ENCODE results near the gene CORO7.

The CORO7 gene

GRCh38 chr16:4325253-4325758 lies 91.1 kb downstream of the CORO7 start:
- ATAC-seq: peak; percentile 51
- H3K4me1 Mint-ChIP-seq: peaks cover 26% of the 10 kb centered on the region
- no peak overlapping the region for H3K27ac Mint-ChIP-seq
- no peak overlapping the region for H3K4me3 Mint-ChIP-seq
- H3K36me3 Mint-ChIP-seq: no peaks in the 10 kb centered on the region
- H3K9me3 Mint-ChIP-seq: no peaks in the 10 kb centered on the region
- peaks cover 20% of the 10 kb centered on the region for H3K27me3 Mint-ChIP-seq

GRCh38 chr16:4324492-4325252 lies 91.7 kb downstream of the CORO7 start:
- no peak overlapping the region for H3K4me3 Mint-ChIP-seq
- peaks cover 25% of the 10 kb centered on the region for H3K4me1 Mint-ChIP-seq
- no peaks in the 10 kb centered on the region for H3K36me3 Mint-ChIP-seq
- peaks cover 21% of the 10 kb centered on the region for H3K27me3 Mint-ChIP-seq
- no peak overlapping the region for H3K27ac Mint-ChIP-seq
- no peak for ATAC-seq
- no peaks in the 10 kb centered on the region for H3K9me3 Mint-ChIP-seq

- H3K27me3 Mint-ChIP-seq: peaks cover 21% of the 10 kb centered on the region
- no peak for ATAC-seq
Measured at GRCh38 chr16:4323845-4324488, 92.4 kb downstream of the CORO7 start.

GRCh38 chr16:4323071-4323844 lies 93.1 kb downstream of the CORO7 start:
- no peaks in the 10 kb centered on the region for H3K9me3 Mint-ChIP-seq
- peaks cover 20% of the 10 kb centered on the region for H3K27me3 Mint-ChIP-seq
- H3K4me3 Mint-ChIP-seq: no peak overlapping the region
- no peak for ATAC-seq
- H3K27ac Mint-ChIP-seq: no peak overlapping the region
- H3K4me1 Mint-ChIP-seq: peaks cover 29% of the 10 kb centered on the region
- no peaks in the 10 kb centered on the region for H3K36me3 Mint-ChIP-seq

More at GRCh38 chr16:4323845-4324488, 92.4 kb downstream of the CORO7 start:
- Mint-ChIP-seq H3K9me3 (no peaks in the 10 kb centered on the region), H3K36me3 (no peaks in the 10 kb centered on the region), H3K4me1 (peaks cover 29% of the 10 kb centered on the region), H3K27ac (no peak overlapping the region), H3K4me3 (no peak overlapping the region)

GRCh38 chr16:4322121-4323052 lies 94.0 kb downstream of the CORO7 start:
- Mint-ChIP-seq H3K4me1 (peaks cover 32% of the 10 kb centered on the region), H3K27ac (no peak overlapping the region), H3K4me3 (no peak overlapping the region), H3K36me3 (no peaks in the 10 kb centered on the region), H3K27me3 (peaks cover 25% of the 10 kb centered on the region), H3K9me3 (no peaks in the 10 kb centered on the region)
- no peak for ATAC-seq

- H3K4me3 Mint-ChIP-seq: no peak overlapping the region
- no peaks in the 10 kb centered on the region for H3K9me3 Mint-ChIP-seq
- peaks cover 34% of the 10 kb centered on the region for H3K4me1 Mint-ChIP-seq
- ATAC-seq: no peak
- peaks cover 25% of the 10 kb centered on the region for H3K27me3 Mint-ChIP-seq
- H3K27ac Mint-ChIP-seq: no peak overlapping the region
- no peaks in the 10 kb centered on the region for H3K36me3 Mint-ChIP-seq
Measured at GRCh38 chr16:4321286-4322120, 94.9 kb downstream of the CORO7 start.

- no peaks in the 10 kb centered on the region for H3K36me3 Mint-ChIP-seq
- no peak overlapping the region for H3K4me3 Mint-ChIP-seq
- peaks cover 25% of the 10 kb centered on the region for H3K27me3 Mint-ChIP-seq
Measured at GRCh38 chr16:4320571-4321137, 95.7 kb downstream of the CORO7 start.

GRCh38 chr16:4319454-4320421 lies 96.7 kb downstream of the CORO7 start:
- no peak overlapping the region for H3K27ac Mint-ChIP-seq
- no peaks in the 10 kb centered on the region for H3K36me3 Mint-ChIP-seq
- H3K4me3 Mint-ChIP-seq: no peak overlapping the region
- H3K9me3 Mint-ChIP-seq: no peaks in the 10 kb centered on the region
- H3K27me3 Mint-ChIP-seq: peaks cover 30% of the 10 kb centered on the region
- ATAC-seq: peak; percentile 78
- peaks cover 31% of the 10 kb centered on the region for H3K4me1 Mint-ChIP-seq

More at GRCh38 chr16:4320571-4321137, 95.7 kb downstream of the CORO7 start:
- Mint-ChIP-seq H3K27ac (no peak overlapping the region), H3K4me1 (peaks cover 33% of the 10 kb centered on the region), H3K9me3 (no peaks in the 10 kb centered on the region)
- no peak for ATAC-seq

GRCh38 chr16:4318967-4319366 lies 97.4 kb downstream of the CORO7 start:
- no peaks in the 10 kb centered on the region for H3K9me3 Mint-ChIP-seq
- ATAC-seq: no peak
- H3K27me3 Mint-ChIP-seq: peaks cover 38% of the 10 kb centered on the region
- H3K4me3 Mint-ChIP-seq: no peak overlapping the region
- no peak overlapping the region for H3K27ac Mint-ChIP-seq
- H3K36me3 Mint-ChIP-seq: no peaks in the 10 kb centered on the region
- H3K4me1 Mint-ChIP-seq: peaks cover 35% of the 10 kb centered on the region

GRCh38 chr16:4318451-4318910 lies 97.9 kb downstream of the CORO7 start:
- H3K9me3 Mint-ChIP-seq: no peaks in the 10 kb centered on the region
- H3K4me3 Mint-ChIP-seq: no peak overlapping the region
- H3K4me1 Mint-ChIP-seq: peaks cover 36% of the 10 kb centered on the region
- no peak overlapping the region for H3K27ac Mint-ChIP-seq
- H3K36me3 Mint-ChIP-seq: no peaks in the 10 kb centered on the region
- no peak for ATAC-seq
- H3K27me3 Mint-ChIP-seq: peaks cover 43% of the 10 kb centered on the region

GRCh38 chr16:4317532-4318450 lies 98.6 kb downstream of the CORO7 start:
- Mint-ChIP-seq H3K4me1 (peaks cover 36% of the 10 kb centered on the region), H3K27ac (no peak overlapping the region), H3K27me3 (peaks cover 43% of the 10 kb centered on the region), H3K4me3 (no peak overlapping the region), H3K9me3 (no peaks in the 10 kb centered on the region), H3K36me3 (no peaks in the 10 kb centered on the region)
- ATAC-seq: no peak
